GM23338 (cell line): ENCODE data around the gene LARGE1.

Experiments
- CTCF ChIP-seq, 2 experiments: fragments of 200-600 bp in 1 of 2; sonication (generic) in 1 of 2; conservative IDR thresholded peaks; 2 replicates each; pipeline versions ENCODE4 v1.5.1 to v1.6.1; 2016 to 2017; ENCODE audit warnings: antibody characterized with exemption in 2 of 2, low read depth in 2 of 2, mild to moderate bottlenecking in 2 of 2, moderate library complexity in 1 of 2
- EZH2 ChIP-seq: fragments of 200-600 bp; sonication (generic); IDR thresholded peaks from one replicate; pipeline ENCODE4 v1.8.0; 2017; ENCODE audit warnings: antibody characterized with exemption, mild to moderate bottlenecking, low read depth; ENCODE audit not compliant: unreplicated experiment
- EZH2phosphoT487 ChIP-seq: fragments of 200-600 bp; sonication (generic); IDR thresholded peaks from one replicate; pipeline ENCODE4 v1.8.1; 2018; ENCODE audit warnings: antibody characterized with exemption; ENCODE audit not compliant: unreplicated experiment
- ZNF114 ChIP-seq: fragments of 250-450 bp; sonication (Bioruptor Pico); IDR thresholded peaks from 2 replicates; pipeline ENCODE4 v1.5.0; 2020; ENCODE audit warnings: mild to moderate bottlenecking, moderate library complexity

DNA sequence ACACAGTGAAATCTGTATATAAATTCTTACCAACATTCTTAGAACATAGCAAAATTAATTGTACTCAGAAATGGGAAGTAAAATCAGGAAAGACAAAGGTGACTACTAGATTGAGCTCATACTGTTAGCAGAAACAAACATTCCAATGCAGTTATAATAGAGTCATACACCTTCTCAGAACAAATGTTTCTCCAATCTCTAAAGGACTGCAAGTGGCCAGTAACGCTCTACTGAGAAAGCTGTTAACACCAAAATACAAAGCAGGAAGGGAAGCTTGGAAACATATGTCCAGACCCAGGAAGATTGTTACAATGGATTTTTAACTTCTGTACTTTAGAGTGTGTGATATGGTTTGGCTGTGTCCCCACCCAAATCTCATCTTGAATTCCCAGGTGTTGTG, 341.5 kb downstream of the LARGE1 start:
- TF ChIP-seq CTCF (conservative IDR thresholded peaks at IDR 0.05; ENCODE audit: low read depth in 2 of 2), result no peak
- TF ChIP-seq EZH2phosphoT487, result no peak
- no peak for TF ChIP-seq EZH2
- no peak for TF ChIP-seq ZNF114 (CRISPR knock-in tag)
